Cardiac muscle cell (in vitro differentiated cells and primary cell): ENCODE data around the gene RREB1. TPM values are rescaled to one million over a fixed set of nuclear protein-coding genes. Genes with fewer than 3 reads are reported as not detected.

Experiments used
- DNase-seq, 2 donors: peaks; one replicate each; pipeline versions ENCODE4 v3.0.0 to v3.0.0-alpha.2; 2010 to 2017; ENCODE audit warnings: low read depth in 1 of 2, low spot score in 1 of 2
- H3K27ac ChIP-seq: fragments of 200-600 bp; sonication (generic); 2 replicates; pipeline ENCODE4 v1.5.1; 2016
- H3K27me3 ChIP-seq: fragments of 200-600 bp; sonication (generic); 2 replicates; pipeline ENCODE4 v1.6.0; 2016; ENCODE audit warnings: control low read depth
- H3K36me3 ChIP-seq: fragments of 200-600 bp; sonication (generic); 2 replicates; pipeline ENCODE4 v1.5.1; 2016; ENCODE audit warnings: control low read depth
- H3K4me1 ChIP-seq: fragments of 200-600 bp; sonication (generic); 2 replicates; pipeline ENCODE4 v1.8.1; 2017; ENCODE audit warnings: low read depth, mild to moderate bottlenecking, mixed run types
- H3K4me3 ChIP-seq: fragments of 200-600 bp; sonication (generic); 2 replicates; pipeline ENCODE4 v1.5.1; 2016; ENCODE audit warnings: mild to moderate bottlenecking
- H3K9me3 ChIP-seq: fragments of 200-600 bp; sonication (generic); 2 replicates; pipeline ENCODE4 v1.5.1; 2017; ENCODE audit warnings: low read depth, mild to moderate bottlenecking, control low read depth
- polyA plus RNA-seq: library from polyadenylated mRNA; unstranded; fragments of >200 nt; fragmentation: Nextera tagmentation; extraction: Ambion mirVana; gene quantifications from 2 replicates; pipeline ENCODE4 v1.2.1, GENCODE V29; 2016
- total RNA-seq: library from RNA; depleted of rRNA; stranded (reverse); fragments of >200 nt; gene quantifications from 2 replicates; pipeline ENCODE4 v1.2.3, GENCODE V29; 2016
- TF ChIP-seq, protein P1 (sequence below): IDR thresholded peaks from 2 replicates; pipeline ENCODE4 v1.5.1; 2012; ENCODE audit warnings: low read depth, mild to moderate bottlenecking, low read length

Gene RREB1
- total and polyA plus RNA-seq, 2 experiments from 2014 or later, result 15.4 to 55.3 TPM

DNA sequence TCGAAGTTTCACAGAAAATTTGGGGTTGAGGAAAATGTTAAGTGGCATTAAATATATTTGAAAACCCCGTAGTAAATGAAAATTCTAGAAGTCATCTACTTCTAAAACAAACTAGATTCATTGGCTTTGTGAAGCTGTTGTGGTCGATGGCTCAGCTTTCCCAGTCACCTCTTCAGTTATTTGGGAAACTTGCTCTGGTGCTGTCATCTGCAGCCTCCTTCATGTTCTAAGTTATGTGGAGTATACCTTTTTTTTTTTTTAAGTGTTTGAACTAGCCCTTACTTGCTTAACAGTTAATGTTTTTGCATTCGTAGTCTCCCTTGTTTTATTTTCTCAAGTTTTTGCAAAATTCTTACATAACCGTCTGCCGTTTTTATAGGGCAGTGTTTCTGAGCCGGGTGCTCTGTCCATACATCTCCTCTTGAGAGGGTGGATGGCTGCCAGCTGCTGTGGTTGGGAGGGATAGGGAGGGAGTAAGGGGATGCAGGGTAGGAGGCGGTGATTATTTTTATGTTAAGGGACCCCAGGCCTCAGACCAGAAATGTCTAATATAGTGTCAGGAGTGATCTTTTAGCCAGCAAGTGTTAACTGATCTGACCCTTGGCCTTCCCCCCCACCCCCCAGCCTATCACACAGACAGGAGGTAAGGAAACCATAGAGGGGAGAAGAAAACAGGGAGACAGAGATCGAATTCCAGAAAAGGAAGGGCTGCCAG is 7.1 kb downstream of the RREB1 start:
- H3K27me3 ChIP-seq, result no peaks in the 10 kb centered on the region

DNA sequence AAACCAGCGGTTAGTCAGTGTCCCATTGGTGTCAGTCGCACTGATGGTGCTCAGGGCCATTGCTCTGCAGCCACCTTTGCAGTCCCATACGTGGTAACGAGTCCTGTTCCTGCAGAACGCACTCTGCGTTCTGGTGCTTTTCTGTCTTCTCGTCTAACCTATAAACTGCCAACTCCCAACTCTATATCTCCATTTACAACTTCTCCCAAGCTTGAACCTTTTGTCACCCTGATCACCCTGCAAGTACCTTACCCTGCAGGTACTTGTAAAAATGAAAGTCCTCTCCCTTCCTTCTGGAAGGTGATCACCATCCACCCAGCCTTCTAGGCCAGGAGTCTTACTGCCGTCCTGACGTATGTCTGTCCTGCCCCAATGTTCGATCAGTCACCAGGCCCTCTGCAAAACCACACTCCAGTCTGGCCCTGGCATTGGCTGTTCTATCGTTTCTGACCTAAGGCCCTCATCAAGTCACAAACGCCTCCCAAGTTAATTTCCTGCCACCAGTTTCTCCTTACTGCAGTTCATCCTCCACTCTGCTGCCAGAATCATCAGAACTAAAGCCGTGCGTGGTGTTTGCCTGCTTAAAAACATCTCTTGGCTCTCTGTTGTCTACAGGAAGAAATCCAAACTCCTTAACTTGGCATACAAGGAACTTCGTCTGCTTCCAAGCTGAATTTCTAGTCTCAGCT is 7.9 kb downstream of the RREB1 start:
- TF ChIP-seq, protein P1, sequence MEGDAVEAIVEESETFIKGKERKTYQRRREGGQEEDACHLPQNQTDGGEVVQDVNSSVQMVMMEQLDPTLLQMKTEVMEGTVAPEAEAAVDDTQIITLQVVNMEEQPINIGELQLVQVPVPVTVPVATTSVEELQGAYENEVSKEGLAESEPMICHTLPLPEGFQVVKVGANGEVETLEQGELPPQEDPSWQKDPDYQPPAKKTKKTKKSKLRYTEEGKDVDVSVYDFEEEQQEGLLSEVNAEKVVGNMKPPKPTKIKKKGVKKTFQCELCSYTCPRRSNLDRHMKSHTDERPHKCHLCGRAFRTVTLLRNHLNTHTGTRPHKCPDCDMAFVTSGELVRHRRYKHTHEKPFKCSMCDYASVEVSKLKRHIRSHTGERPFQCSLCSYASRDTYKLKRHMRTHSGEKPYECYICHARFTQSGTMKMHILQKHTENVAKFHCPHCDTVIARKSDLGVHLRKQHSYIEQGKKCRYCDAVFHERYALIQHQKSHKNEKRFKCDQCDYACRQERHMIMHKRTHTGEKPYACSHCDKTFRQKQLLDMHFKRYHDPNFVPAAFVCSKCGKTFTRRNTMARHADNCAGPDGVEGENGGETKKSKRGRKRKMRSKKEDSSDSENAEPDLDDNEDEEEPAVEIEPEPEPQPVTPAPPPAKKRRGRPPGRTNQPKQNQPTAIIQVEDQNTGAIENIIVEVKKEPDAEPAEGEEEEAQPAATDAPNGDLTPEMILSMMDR, result no peak
- Histone ChIP-seq H3K4me3 (no peak overlapping the region), H3K9me3 (no peaks in the 10 kb centered on the region), H3K27ac (peak overlapping the region; percentile 71), H3K4me1 (peaks cover 43% of the 10 kb centered on the region), H3K27me3 (no peaks in the 10 kb centered on the region), H3K36me3 (no peaks in the 10 kb centered on the region)
- DNase-seq, result peak in 1 of 2 donors; percentile 19

More for the DNA sequence above, 7.1 kb downstream of the RREB1 start:
- TF ChIP-seq, protein P1, result no peak
- peaks cover 50% of the 10 kb centered on the region for H3K4me1 ChIP-seq
- H3K27ac ChIP-seq, result peak overlapping the region; percentile 71
- H3K9me3 ChIP-seq, result no peaks in the 10 kb centered on the region
- peak in 1 of 2 donors; percentile 24 for DNase-seq
- no peak overlapping the region for H3K4me3 ChIP-seq
- H3K36me3 ChIP-seq, result no peaks in the 10 kb centered on the region

DNA sequence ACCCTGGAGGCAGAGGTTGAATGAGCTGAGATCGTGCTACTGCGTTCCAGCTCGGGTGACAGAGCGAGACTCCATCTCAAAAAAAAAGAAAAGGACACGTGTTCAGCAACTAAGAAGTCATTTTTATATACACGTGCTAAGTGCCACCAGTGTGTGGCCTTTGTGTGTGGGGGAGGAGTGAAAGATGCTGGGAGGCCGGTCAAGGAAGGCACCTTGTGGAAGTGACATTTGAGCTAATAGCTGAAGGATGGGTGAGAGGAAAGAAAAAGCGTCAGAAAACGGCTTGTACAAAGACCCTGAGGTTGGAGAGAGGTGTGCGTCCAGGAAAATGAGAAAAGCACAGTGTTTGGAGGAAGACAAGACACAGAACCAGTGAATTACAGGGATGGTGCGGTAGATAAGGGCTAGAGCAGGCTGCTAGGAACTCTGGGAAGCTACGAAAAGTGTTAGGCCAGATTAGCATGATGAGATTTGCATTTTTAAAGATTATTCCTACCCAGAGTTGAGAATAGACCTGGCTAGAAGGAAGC is 11.6 kb downstream of the RREB1 start:
- H3K27ac ChIP-seq, result peak overlapping the region; percentile 58
- TF ChIP-seq, protein P1, result no peak
- H3K36me3 ChIP-seq, result no peaks in the 10 kb centered on the region
- peaks cover 17% of the 10 kb centered on the region for H3K4me1 ChIP-seq
- no peaks in the 10 kb centered on the region for H3K27me3 ChIP-seq
- H3K4me3 ChIP-seq, result no peak overlapping the region
- H3K9me3 ChIP-seq, result no peaks in the 10 kb centered on the region
- no peak for DNase-seq

DNA sequence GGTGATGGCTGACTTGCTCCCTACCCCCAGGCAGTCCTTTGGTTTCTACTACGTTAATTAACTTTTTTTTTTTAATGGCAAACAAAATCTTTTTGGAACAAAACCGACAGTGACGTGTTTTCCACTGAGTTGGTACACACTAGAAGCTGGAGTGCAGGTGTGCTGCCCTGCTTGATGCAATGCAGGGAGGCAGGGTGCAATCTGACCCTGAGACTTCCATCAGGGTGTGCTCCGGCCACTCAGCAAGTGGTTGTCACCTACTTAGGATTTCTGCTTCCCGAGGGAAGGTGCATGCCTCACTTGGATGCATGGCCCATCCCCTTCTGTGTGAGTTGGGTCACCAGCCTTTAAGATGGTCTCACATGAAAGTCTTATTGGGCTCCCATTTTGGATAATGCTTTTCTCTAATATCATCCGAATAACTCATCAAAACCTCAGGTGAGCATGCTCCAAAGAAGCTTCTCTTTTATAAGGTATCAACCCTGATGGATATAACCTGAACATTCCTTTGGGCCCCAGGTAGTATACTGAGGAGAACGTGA is 14.0 kb downstream of the RREB1 start:
- Histone ChIP-seq H3K4me3 (no peak overlapping the region), H3K4me1 (peaks cover 20% of the 10 kb centered on the region), H3K36me3 (no peaks in the 10 kb centered on the region), H3K9me3 (no peaks in the 10 kb centered on the region), H3K27me3 (no peaks in the 10 kb centered on the region), H3K27ac (no peak overlapping the region)
- TF ChIP-seq, protein P1, result no peak
- no peak for DNase-seq

DNA sequence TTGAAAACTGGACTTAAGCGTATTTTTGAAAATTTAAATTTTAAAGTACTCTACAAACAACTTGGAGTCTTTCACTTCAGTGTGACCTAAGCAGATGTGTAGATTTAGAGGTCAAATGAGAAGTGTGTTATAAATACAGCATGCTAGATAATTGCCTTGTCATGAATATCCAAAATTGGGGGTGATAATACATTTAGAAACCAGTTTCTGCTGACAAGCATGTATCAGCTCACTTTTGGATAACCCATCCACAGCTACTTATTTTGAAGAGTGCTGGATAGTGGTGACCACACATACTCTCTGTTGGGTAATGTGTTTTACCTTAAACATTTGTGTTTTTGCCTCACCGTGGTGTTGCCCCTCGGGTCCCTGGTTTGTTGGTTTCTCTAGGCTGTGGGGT is 14.9 kb downstream of the RREB1 start:
- Histone ChIP-seq H3K27me3 (no peaks in the 10 kb centered on the region), H3K27ac (no peak overlapping the region), H3K4me3 (no peak overlapping the region), H3K36me3 (no peaks in the 10 kb centered on the region), H3K4me1 (peaks cover 20% of the 10 kb centered on the region), H3K9me3 (no peaks in the 10 kb centered on the region)
- DNase-seq, result no peak
- TF ChIP-seq, protein P1, result no peak
